Stimulated activated CD4-positive, alpha-beta T cell treated with anti-CD3 and anti-CD28 coated beads, Interleukin-12 subunit alpha, Interleukin-12 subunit beta, amount 100 ng/mL, for 24 hours (primary cell): Measurements from ENCODE around the gene STRIP2.
"Not testable (repeated sequence)": the region's sequence is repeated elsewhere in the genome, so short reads cannot be mapped to it uniquely, and the experiment has no call there.

Experiments used
- DNase-seq, 2 experiments: peaks; one replicate each; pipeline ENCODE4 v3.0.0-alpha.2; 2020; ENCODE audit warnings: low read depth in 2 of 2

The STRIP2 gene

DNA sequence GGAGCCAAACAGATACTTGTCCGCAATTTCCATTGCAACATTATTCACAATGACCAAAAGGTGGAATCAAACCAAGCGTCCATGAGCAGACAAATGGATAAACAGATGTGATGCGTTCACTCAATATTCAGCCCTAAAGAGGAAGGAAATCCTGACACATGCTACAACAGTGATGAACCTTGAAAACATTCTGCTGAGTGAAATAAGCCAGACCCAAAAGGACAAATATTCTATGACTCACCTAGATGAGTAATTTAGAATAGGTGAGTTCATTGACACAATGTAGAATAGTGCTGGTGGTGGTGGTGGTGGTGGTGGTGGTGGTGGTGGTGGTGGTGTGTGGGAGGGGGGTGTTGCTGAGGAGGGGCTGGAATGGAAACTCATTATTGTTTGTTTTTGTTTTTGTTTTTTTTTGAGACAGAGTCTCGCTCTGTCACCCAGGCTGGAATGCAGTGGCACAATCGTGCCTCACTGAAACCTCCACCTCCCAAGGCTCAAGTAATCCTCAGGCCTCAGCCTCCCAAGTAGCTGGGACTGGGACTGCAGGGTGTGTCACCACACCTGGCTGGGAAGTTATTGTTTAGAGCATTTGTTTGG lies 96.7 kb downstream of the STRIP2 start:
- DNase-seq, result peak; percentile 27 to 40

DNA sequence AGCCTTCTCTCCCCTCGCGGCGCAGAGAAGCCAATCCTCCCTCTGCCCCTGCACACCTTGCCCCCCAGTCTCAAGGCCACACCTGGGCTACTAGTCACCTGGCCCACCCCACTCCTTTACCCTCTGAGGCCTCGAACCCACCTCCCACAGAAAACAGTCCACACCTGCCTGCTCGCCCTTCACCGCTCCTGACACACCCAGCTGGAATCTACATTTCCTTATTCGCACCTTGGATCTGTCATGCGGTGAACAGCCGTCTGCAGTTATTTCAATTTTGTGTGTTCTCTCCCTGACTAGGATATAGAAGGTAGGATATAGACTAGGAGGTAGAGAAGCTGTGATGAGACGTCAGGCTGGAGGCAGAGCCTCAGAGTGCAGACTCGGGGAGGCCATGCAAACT lies 97.5 kb downstream of the STRIP2 start:
- DNase-seq, result no peak

DNA sequence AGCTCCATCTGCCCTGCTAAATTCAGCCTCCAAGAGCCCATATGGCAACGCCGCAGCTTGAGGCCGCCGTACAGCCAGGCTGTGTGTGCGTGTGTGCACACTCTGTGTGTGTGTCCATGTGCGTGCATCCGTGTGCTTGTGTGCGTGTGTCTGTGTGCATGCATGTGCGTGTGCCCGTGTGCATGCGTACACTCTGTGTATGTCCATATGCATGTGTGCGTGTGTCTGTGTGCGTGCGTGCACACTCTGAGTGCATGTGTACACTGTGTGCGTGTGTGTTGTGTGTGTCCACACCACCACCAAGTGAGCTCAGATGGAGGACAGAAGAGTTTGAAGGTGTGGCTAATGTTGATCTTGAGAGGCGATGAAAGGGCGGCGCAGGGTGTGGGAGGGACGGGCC lies 98.1 kb downstream of the STRIP2 start:
- no peak for DNase-seq

DNA sequence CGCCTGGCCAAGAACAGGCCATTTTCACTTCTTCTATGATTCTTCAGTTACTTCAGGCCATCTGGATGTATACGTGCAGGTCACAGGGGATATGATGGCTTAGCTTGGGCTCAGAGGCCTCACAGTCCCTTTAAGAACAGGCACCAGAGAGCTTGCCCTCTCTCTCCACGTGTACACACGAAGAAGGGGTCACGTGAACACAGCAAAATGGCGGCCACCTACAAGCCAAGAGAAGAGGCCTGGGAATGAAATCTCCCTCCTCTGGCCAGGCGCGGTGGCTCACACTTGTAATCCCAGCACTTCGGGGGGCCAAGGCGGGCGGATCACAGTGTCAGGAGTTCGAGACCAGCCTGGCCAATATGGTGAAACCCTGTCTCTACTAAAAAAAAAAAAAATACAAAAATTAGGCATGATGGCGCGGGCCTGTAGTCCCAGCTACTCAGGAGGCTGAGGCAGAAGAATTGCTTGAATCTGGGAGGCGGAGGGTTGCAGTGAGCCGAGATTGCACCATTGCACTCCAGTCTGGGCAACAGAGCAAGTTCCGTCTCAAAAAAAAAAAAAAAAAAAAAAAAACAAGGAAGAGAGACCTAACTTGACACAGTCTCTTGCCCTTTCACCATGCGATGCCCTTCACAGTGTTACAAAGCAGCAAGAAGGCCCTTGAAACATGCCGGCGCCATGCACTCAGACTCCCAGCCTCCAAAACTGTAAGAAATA lies 100.5 kb downstream of the STRIP2 start:
- DNase-seq, result not testable (repeated sequence)

DNA sequence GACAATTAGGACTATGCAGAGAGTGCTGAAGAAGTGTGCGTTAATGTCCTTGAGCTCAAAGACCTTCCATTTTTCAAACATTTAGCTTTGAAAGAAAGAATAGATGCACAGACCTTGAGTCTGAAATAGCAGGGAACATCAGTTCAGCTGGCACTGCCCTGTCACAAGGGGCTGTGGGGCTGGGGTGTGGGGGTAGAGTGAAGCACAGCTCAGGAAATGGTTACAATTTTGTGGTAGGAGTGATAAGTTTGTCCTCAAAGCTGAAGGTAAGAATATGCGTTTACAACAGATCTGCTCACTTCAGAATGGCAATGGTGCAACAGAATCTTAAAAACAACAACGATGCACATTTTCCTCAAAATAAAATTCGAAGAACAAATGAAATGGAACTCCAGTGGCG lies 101.7 kb downstream of the STRIP2 start:
- DNase-seq, result no peak

DNA sequence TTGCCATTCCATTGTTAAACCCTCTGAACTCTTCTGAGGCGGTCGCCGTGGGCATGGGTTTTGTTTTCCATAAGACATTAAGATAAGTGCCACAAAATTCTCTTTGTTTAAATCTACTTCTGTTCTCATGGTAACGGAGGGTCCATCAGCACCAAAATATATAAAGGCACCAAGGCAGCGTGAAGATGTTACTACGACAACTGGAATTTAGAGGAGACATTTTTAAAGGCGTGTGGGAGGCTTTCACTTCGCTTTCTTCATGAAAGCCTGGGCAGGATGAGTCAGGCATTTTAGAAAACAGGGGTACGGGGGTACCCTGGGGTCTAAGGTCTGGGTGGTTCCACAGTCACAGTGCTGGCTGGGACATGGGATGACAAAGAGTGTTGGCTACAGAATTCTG lies 102.1 kb downstream of the STRIP2 start:
- DNase-seq, result no peak
